ENCODE results near the gene P2RY2. TPM values are rescaled to one million over a fixed set of nuclear protein-coding genes. Genes with fewer than 3 reads are reported as not detected.
A peak's percentile ranks its signal among the peaks of the same experiment; 100 is the strongest.

The P2RY2 gene
- total and polyA plus RNA-seq, 12 donors: 7.1 to 37.5 (median 11.1) TPM

- ATAC-seq (peak in 6 of 8 donors; percentile 13 to 35 (median 27)), DNase-seq (peak in 1 of 2 donors; percentile 43)
- peaks cover 27 to 85% (median 66%) of the 10 kb centered on the region in 9 donors for H3K4me1 ChIP-seq
- no peaks in the 10 kb centered on the region for H3K9me3 ChIP-seq
- intact Hi-C loops (cut with DNase I): loop anchor here in 9 of 10 donors (2.0 to 10.0 kb wide), 11 partner anchors 27 to 453 kb away; partner anchors contain the start of gene FCHSD2 (in 5 of the 9)
- peak overlapping the region; percentile 69 to 92 (median 86) for H3K27ac ChIP-seq
- H3K36me3 ChIP-seq: no peaks in the 10 kb centered on the region
- 57 to 58% methylated on average over 5 of the region's 5 CpGs for WGBS, 2 donors
- H3K4me3 ChIP-seq: no peak overlapping the region
- H3K27me3 ChIP-seq: no peaks in the 10 kb centered on the region
- no peak for TF ChIP-seq CTCF (IDR thresholded peaks at IDR 0.05)
Measured at GRCh38 chr11:73175551-73176144, 42.4 kb upstream of the P2RY2 start.

- no peak for ATAC-seq
- Histone ChIP-seq H3K4me1 (peaks cover 27 to 85% (median 61%) of the 10 kb centered on the region in 9 donors), H3K27ac (peak overlapping the region; percentile 69 to 92 (median 86)), H3K4me3 (no peak overlapping the region), H3K36me3 (no peaks in the 10 kb centered on the region), H3K9me3 (no peaks in the 10 kb centered on the region), H3K27me3 (no peaks in the 10 kb centered on the region)
- no peak for DNase-seq
- intact Hi-C loops (cut with DNase I): loop anchor here in 9 of 10 donors (2.0 to 10.0 kb wide), 10 partner anchors 34 to 454 kb away; partner anchors contain the start of gene FCHSD2 (in 5 of the 9)
- TF ChIP-seq CTCF (IDR thresholded peaks at IDR 0.05): no peak
- WGBS, 2 donors: 80 to 88% methylated on average over 5 of the region's 5 CpGs
Measured at GRCh38 chr11:73176145-73176873, 41.8 kb upstream of the P2RY2 start.

GRCh38 chr11:73176874-73177155, 41.3 kb upstream of the P2RY2 start:
- Histone ChIP-seq H3K27me3 (no peaks in the 10 kb centered on the region), H3K9me3 (no peaks in the 10 kb centered on the region), H3K27ac (peak overlapping the region; percentile 69 to 92 (median 86)), H3K36me3 (no peaks in the 10 kb centered on the region), H3K4me1 (peaks cover 27 to 80% (median 56%) of the 10 kb centered on the region in 9 donors), H3K4me3 (no peak overlapping the region)
- ATAC-seq (no peak), DNase-seq (no peak)
- TF ChIP-seq CTCF (IDR thresholded peaks at IDR 0.05): no peak
- 94 to 100% methylated on average over 1 of the region's 1 CpG for WGBS, 2 donors
- intact Hi-C loops (cut with DNase I): loop anchor here in 9 of 10 donors (1.0 to 10.0 kb wide), 11 partner anchors 34 to 455 kb away; partner anchors contain the start of gene FCHSD2 (in 5 of the 9)

GRCh38 chr11:73177380-73177777, 40.7 kb upstream of the P2RY2 start:
- no peaks in the 10 kb centered on the region for H3K36me3 ChIP-seq
- WGBS, 2 donors: 20 to 26% methylated on average over 3 of the region's 3 CpGs
- DNase-seq (peak; percentile 40 to 61), ATAC-seq (peak; percentile 32 to 65 (median 60))
- H3K27ac ChIP-seq: peak overlapping the region; percentile 69 to 92 (median 86)
- H3K9me3 ChIP-seq: no peaks in the 10 kb centered on the region
- no peaks in the 10 kb centered on the region for H3K27me3 ChIP-seq
- intact Hi-C loops (cut with DNase I): loop anchor here in 9 of 10 donors (1.0 to 10.0 kb wide), 11 partner anchors 35 to 455 kb away; partner anchors contain the start of gene FCHSD2 (in 5 of the 9)
- H3K4me3 ChIP-seq: no peak overlapping the region
- H3K4me1 ChIP-seq: peaks cover 27 to 77% (median 52%) of the 10 kb centered on the region in 9 donors
- no peak for TF ChIP-seq CTCF (IDR thresholded peaks at IDR 0.05)
